Umbilical cord (tissue), 2 donors: Measurements from ENCODE around the gene PDZD2. TPM values are rescaled to one million over a fixed set of nuclear protein-coding genes. Genes with fewer than 3 reads are reported as not detected.

Experiments used
- DNase-seq: peaks from one replicate; pipeline ENCODE4 v3.0.0-alpha.2; 2015; ENCODE audit warnings: low spot score
- total RNA-seq: library from RNA; depleted of rRNA; stranded (reverse); fragments of >200 nt; gene quantifications from one replicate; pipeline ENCODE4 v1.2.3, GENCODE V29; 2014; ENCODE audit warnings: low replicate concordance; ENCODE audit not compliant: insufficient read depth

PDZD2 gene
- total RNA-seq, 1 donor from 2014 or later = 5.5 TPM

GRCh38 chr5:31819926-31820516 is 181.1 kb downstream of the PDZD2 start:
- no peak for DNase-seq

- DNase-seq = no peak
These were observed 184.5 kb downstream of the PDZD2 start for GRCh38 chr5:31823472-31823871.

GRCh38 chr5:31824869-31825517 is 186.1 kb downstream of the PDZD2 start:
- no peak for DNase-seq

GRCh38 chr5:31825518-31826068 is 186.7 kb downstream of the PDZD2 start:
- peak; percentile 66 for DNase-seq

- DNase-seq = no peak
These were observed 188.9 kb downstream of the PDZD2 start for GRCh38 chr5:31827867-31828266.

GRCh38 chr5:31832966-31833365 is 194.0 kb downstream of the PDZD2 start:
- no peak for DNase-seq

- DNase-seq = no peak
These were observed 194.8 kb downstream of the PDZD2 start for GRCh38 chr5:31833710-31834109.

GRCh38 chr5:31844622-31845345 is 205.9 kb downstream of the PDZD2 start:
- no peak for DNase-seq

- DNase-seq = no peak
These were observed 206.4 kb downstream of the PDZD2 start for GRCh38 chr5:31845361-31845760.

GRCh38 chr5:31846934-31847333 is 208.0 kb downstream of the PDZD2 start:
- DNase-seq = no peak

- no peak for DNase-seq
These were observed 208.4 kb downstream of the PDZD2 start for GRCh38 chr5:31847354-31847753.

- DNase-seq = no peak
These were observed 212.2 kb downstream of the PDZD2 start for GRCh38 chr5:31850981-31851689.

GRCh38 chr5:31853398-31854135 is 214.6 kb downstream of the PDZD2 start:
- DNase-seq = no peak

- peak; percentile 55 for DNase-seq
These were observed 215.5 kb downstream of the PDZD2 start for GRCh38 chr5:31854181-31855133.

- DNase-seq = peak; percentile 8
These were observed 216.5 kb downstream of the PDZD2 start for GRCh38 chr5:31855134-31856040.

- DNase-seq = no peak
These were observed 220.2 kb downstream of the PDZD2 start for GRCh38 chr5:31859096-31859495.

GRCh38 chr5:31860278-31860677 is 221.3 kb downstream of the PDZD2 start:
- DNase-seq = no peak

GRCh38 chr5:31860726-31861433 is 221.9 kb downstream of the PDZD2 start:
- DNase-seq = no peak
